ENCODE measurements around the gene SYT12. TPM values are rescaled to one million over a fixed set of nuclear protein-coding genes. Genes with fewer than 3 reads are reported as not detected.

The SYT12 gene
- total RNA-seq, 1 experiment from 2014 or later = 11.1 TPM

- no peak overlapping the region for H2AFZ ChIP-seq
- ChIA-PET POLR2A (ENCODE audit: unreplicated experiment) (no interaction called here), CTCF (no interaction called here)
- H3K9me3 ChIP-seq (ENCODE audit: insufficient read depth, low read depth) = no peaks in the 10 kb centered on the region
- no peaks in the 10 kb centered on the region for H3K79me2 ChIP-seq (ENCODE audit: low read depth)
- H3K27ac ChIP-seq = no peak overlapping the region
- no peak overlapping the region for H3K4me3 ChIP-seq
- TF ChIP-seq EZH2 (IDR thresholded peaks at IDR 0.05; ENCODE audit: low read depth) (no peak), CTCF (conservative IDR thresholded peaks at IDR 0.05) (no peak)
- H3F3A ChIP-seq (ENCODE audit: insufficient read depth, low read depth) = peaks cover 23% of the 10 kb centered on the region; the same call in 1 of the 2 replicates
- DNase-seq = no peak
- H3K36me3 ChIP-seq (ENCODE audit: low read depth) = no peaks in the 10 kb centered on the region
- no peak overlapping the region for H3K4me2 ChIP-seq
- intact Hi-C loops (cut with micrococcal nuclease; ENCODE audit: unreplicated experiment) = no loop called here
- BruUV-seq (replicated peaks) = no TSS peak
- no peaks in the 10 kb centered on the region for H3K27me3 ChIP-seq (ENCODE audit: insufficient read depth, low read depth)
- H3K4me1 ChIP-seq (replicated peaks; ENCODE audit: insufficient read depth) = peaks cover 13% of the 10 kb centered on the region
- H3K9me2 ChIP-seq (ENCODE audit: insufficient read depth) = no peaks in the 10 kb centered on the region
- H4K20me1 ChIP-seq (ENCODE audit: insufficient read depth) = no peaks in the 10 kb centered on the region
Observed at GRCh38 chr11:67085617-67086016, 62.7 kb downstream of the SYT12 start.

DNA sequence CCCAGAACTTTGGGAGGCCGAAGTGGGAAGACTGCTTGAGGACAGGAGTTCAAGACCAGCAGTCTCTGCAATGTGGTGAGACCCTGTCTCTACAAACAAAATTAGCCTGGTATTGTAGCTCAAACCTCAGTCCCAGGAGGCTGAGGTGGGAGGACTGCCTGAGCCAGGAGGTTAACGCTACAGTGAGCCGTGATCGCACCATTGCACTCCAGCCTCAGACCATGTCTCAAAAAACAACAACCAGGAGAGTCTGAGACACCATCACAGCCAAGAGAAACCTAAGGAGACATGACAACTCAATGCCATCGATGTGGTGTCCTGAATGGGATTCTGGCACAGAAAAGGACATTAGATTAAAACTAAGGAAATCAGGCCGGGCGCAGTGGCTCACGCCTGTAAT is 67.8 kb downstream of the SYT12 start:
- no peak for DNase-seq
- no TSS peak for BruUV-seq (replicated peaks)
- Histone ChIP-seq H3K4me1 (replicated peaks; ENCODE audit: insufficient read depth) (no peaks in the 10 kb centered on the region), H4K20me1 (ENCODE audit: insufficient read depth) (no peaks in the 10 kb centered on the region), H3K9me3 (ENCODE audit: insufficient read depth, low read depth) (no peaks in the 10 kb centered on the region), H3K4me2 (no peak overlapping the region), H3F3A (ENCODE audit: insufficient read depth, low read depth) (peaks cover 4% of the 10 kb centered on the region; the same call in 1 of the 2 replicates), H3K27ac (no peak overlapping the region), H3K36me3 (ENCODE audit: low read depth) (no peaks in the 10 kb centered on the region), H2AFZ (no peak overlapping the region), H3K9me2 (ENCODE audit: insufficient read depth) (no peaks in the 10 kb centered on the region), H3K27me3 (ENCODE audit: insufficient read depth, low read depth) (no peaks in the 10 kb centered on the region), H3K4me3 (no peak overlapping the region), H3K79me2 (ENCODE audit: low read depth) (no peaks in the 10 kb centered on the region)
- intact Hi-C loops (cut with micrococcal nuclease; ENCODE audit: unreplicated experiment) = no loop called here
- TF ChIP-seq CTCF (conservative IDR thresholded peaks at IDR 0.05) = no peak
- TF ChIP-seq EZH2 (IDR thresholded peaks at IDR 0.05; ENCODE audit: low read depth) = no peak
- ChIA-PET CTCF (no interaction called here), POLR2A (ENCODE audit: unreplicated experiment) (no interaction called here)

- Histone ChIP-seq H3K4me2 (no peak overlapping the region), H3K27me3 (ENCODE audit: insufficient read depth, low read depth) (no peaks in the 10 kb centered on the region), H3K9me2 (ENCODE audit: insufficient read depth) (no peaks in the 10 kb centered on the region), H3K27ac (no peak overlapping the region), H4K20me1 (ENCODE audit: insufficient read depth) (no peaks in the 10 kb centered on the region), H3K36me3 (ENCODE audit: low read depth) (no peaks in the 10 kb centered on the region), H3K4me1 (replicated peaks; ENCODE audit: insufficient read depth) (no peaks in the 10 kb centered on the region), H3K79me2 (ENCODE audit: low read depth) (no peaks in the 10 kb centered on the region), H3F3A (ENCODE audit: insufficient read depth, low read depth) (peaks cover 4% of the 10 kb centered on the region; the same call in 1 of the 2 replicates), H3K9me3 (ENCODE audit: insufficient read depth, low read depth) (no peaks in the 10 kb centered on the region), H2AFZ (no peak overlapping the region), H3K4me3 (no peak overlapping the region)
- BruUV-seq (replicated peaks) = no TSS peak
- ChIA-PET CTCF (interaction anchor here (0.7 kb wide), 2 partner anchors 32 to 673 kb away, joined by 3 to 7 read pairs; no protein-coding TSS in a partner anchor), POLR2A (ENCODE audit: unreplicated experiment) (interaction anchor here (0.6 kb wide), 1 partner anchor 153 kb away, joined by 4 read pairs; no protein-coding TSS in a partner anchor)
- no peak for DNase-seq
- no peak for TF ChIP-seq EZH2 (IDR thresholded peaks at IDR 0.05; ENCODE audit: low read depth)
- TF ChIP-seq CTCF (conservative IDR thresholded peaks at IDR 0.05) = peak; percentile 38; the same call in 1 of the 2 replicates
- intact Hi-C loops (cut with micrococcal nuclease; ENCODE audit: unreplicated experiment) = no loop called here
Observed at GRCh38 chr11:67095214-67095507, 72.2 kb downstream of the SYT12 start.
